ENCODE data around the gene ABCF2. TPM values are rescaled to one million over a fixed set of nuclear protein-coding genes. Genes with fewer than 3 reads are reported as not detected.

Gene ABCF2
- polyA plus RNA-seq, 1 of the 3 experiments (the other 2 are of a cell fraction) = 75.4 TPM

DNA sequence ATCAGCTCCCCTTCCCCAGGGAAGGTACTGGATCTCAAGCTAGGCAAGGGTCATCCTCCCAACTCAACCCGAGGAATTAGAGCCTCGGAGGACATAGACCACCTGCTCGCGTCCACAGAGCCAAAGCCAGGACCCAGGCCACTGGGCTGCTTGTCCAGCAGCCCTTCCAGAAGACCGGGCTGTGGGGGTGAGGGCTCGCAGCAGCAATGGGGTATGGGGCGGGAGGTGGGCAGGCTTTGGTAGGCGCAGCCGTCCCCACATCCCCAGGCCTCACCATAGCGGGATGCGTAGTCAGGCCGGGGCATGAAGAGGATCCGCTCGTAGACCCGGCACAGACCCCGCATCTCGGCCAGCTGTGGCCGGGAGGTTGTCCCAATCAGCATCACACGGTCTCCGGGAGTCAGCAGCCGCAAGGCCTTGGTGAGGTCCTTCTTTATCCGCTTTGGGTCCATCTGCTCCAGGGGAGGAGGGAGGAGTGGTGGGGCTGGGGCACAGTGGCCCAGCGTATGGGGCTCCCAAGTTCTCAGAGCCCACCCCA, 34.9 kb downstream of the ABCF2 start:
- Histone ChIP-seq H3K4me2 (no peak overlapping the region), H3K9me3 (no peaks in the 10 kb centered on the region), H3K27me3 (ENCODE audit: insufficient read depth) (peaks cover 89% of the 10 kb centered on the region), H4K20me1 (ENCODE audit: insufficient read depth) (no peaks in the 10 kb centered on the region), H3K9ac (no peak overlapping the region), H3K9me2 (no peaks in the 10 kb centered on the region), H3K36me3 (replicated peaks in 1 of 2; ENCODE audit: control insufficient read depth in 1 of 2, insufficient read depth in 2 of 2, low read length in 1 of 2) (no peaks in the 10 kb centered on the region), H3K4me3 (ENCODE audit: low read depth in 2 of 2, low read length in 1 of 2) (no peak overlapping the region), H3K27ac (ENCODE audit: low read depth in 2 of 2, low read length in 1 of 2) (no peak overlapping the region), H2AFZ (ENCODE audit: low read depth) (no peak overlapping the region), H3K79me2 (ENCODE audit: insufficient read depth) (no peaks in the 10 kb centered on the region), H3F3A (replicated peaks; ENCODE audit: insufficient read depth) (no peaks in the 10 kb centered on the region), H3K4me1 (ENCODE audit: control insufficient read depth in 1 of 2, insufficient read depth in 2 of 2, low read depth in 1 of 2, low read length in 1 of 2) (no peaks in the 10 kb centered on the region)
- DNase-seq = no peak
- no peak for TF ChIP-seq MXI1 (IDR thresholded peaks at IDR 0.05; ENCODE audit: low read depth, low read length)
- no peak for TF ChIP-seq GABPA (IDR thresholded peaks at IDR 0.05; ENCODE audit: low read depth)
- TF ChIP-seq RCOR1 (IDR thresholded peaks at IDR 0.05; ENCODE audit: low read length) = no peak
- TF ChIP-seq FOXM1 (IDR thresholded peaks at IDR 0.05; ENCODE audit: low read depth) = no peak
- no peak for TF ChIP-seq FOSL2 (IDR thresholded peaks at IDR 0.05; ENCODE audit: borderline replicate concordance, low read depth)
- no peak for TF ChIP-seq NRF1 (IDR thresholded peaks at IDR 0.05; ENCODE audit: low read depth, low read length)
- TF ChIP-seq, protein P1, sequence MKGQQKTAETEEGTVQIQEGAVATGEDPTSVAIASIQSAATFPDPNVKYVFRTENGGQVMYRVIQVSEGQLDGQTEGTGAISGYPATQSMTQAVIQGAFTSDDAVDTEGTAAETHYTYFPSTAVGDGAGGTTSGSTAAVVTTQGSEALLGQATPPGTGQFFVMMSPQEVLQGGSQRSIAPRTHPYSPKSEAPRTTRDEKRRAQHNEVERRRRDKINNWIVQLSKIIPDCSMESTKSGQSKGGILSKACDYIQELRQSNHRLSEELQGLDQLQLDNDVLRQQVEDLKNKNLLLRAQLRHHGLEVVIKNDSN (IDR thresholded peaks at IDR 0.05; ENCODE audit: borderline replicate concordance, low read depth) = no peak
- no peak for TF ChIP-seq EZH2phosphoT487 (IDR thresholded peaks at IDR 0.05; ENCODE audit: borderline replicate concordance, low read depth)
- no peak for TF ChIP-seq RAD21 (IDR thresholded peaks at IDR 0.05; ENCODE audit: low read length)
- TF ChIP-seq SIN3A (IDR thresholded peaks at IDR 0.05; ENCODE audit: borderline replicate concordance, low read depth, low read length) = no peak
- no peak for TF ChIP-seq CTCF (IDR thresholded peaks at IDR 0.05)
- TF ChIP-seq TEAD4 (IDR thresholded peaks at IDR 0.05; ENCODE audit: borderline replicate concordance, insufficient read depth) = no peak
- no peak for TF ChIP-seq RFX5 (IDR thresholded peaks at IDR 0.05; ENCODE audit: low read length)
- TF ChIP-seq TAF1 (IDR thresholded peaks at IDR 0.05; ENCODE audit: borderline replicate concordance, low read depth, low read length) = no peak
- TF ChIP-seq JUND (IDR thresholded peaks at IDR 0.05) = no peak
- TF ChIP-seq SMC3 (IDR thresholded peaks at IDR 0.05; ENCODE audit: low read depth, low read length) = no peak
- no peak for TF ChIP-seq YY1 (IDR thresholded peaks at IDR 0.05; ENCODE audit: low read depth)
- no peak for TF ChIP-seq FOXJ3 (CRISPR knock-in tag; IDR thresholded peaks at IDR 0.05)
- TF ChIP-seq, protein P2, sequence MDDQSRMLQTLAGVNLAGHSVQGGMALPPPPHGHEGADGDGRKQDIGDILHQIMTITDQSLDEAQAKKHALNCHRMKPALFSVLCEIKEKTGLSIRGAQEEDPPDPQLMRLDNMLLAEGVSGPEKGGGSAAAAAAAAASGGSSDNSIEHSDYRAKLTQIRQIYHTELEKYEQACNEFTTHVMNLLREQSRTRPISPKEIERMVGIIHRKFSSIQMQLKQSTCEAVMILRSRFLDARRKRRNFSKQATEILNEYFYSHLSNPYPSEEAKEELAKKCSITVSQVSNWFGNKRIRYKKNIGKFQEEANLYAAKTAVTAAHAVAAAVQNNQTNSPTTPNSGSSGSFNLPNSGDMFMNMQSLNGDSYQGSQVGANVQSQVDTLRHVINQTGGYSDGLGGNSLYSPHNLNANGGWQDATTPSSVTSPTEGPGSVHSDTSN (IDR thresholded peaks at IDR 0.05) = no peak
- TF ChIP-seq TCF12 (IDR thresholded peaks at IDR 0.05) = no peak
- POLR2A ChIA-PET = no interaction called here
- 91% methylated on average over 12 of the region's 23 CpGs for WGBS (ENCODE audit: low lambda C conversion rate)
- CTCF ChIA-PET = interaction anchor here (1.2 kb wide), 1 partner anchor 19 kb away, joined by 3 read pairs; no protein-coding TSS in a partner anchor

Measured in SK-N-SH (cell line).